ENCODE data around the gene RGS6. TPM values are rescaled to one million over a fixed set of nuclear protein-coding genes. Genes with fewer than 3 reads are reported as not detected.

Gene RGS6
- total RNA-seq, 2 experiments from 2014 or later, result not detected

DNA sequence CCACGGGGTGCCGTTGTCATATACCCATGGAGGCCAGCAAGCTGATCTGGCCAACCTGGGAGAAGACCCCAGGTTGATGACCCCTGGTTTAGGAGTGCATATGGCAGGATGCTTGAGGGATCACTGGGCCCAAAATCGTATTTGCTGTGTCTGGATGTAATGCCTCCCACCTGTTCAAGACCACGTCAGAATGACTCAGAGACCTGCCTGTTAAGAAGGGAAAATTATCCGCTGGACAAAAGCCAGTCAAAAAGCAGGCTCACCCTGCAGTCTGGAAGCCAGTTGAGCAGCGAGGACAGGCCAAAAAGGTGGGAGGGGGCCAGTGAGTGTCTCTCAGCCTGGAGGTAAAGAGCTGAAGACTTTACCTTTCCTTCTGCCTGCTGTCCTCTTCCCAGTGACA, 512.5 kb downstream of the RGS6 start:
- POLR2A ChIA-PET, result interaction anchor here (1.2 kb wide), 1 partner anchor 10 kb away, joined by 4 read pairs; no protein-coding TSS in a partner anchor
- CTCF ChIA-PET (ENCODE audit: unreplicated experiment), result no interaction called here

GRCh38 chr14:72448212-72448611, 516.0 kb downstream of the RGS6 start:
- H3K27ac ChIP-seq (ENCODE audit: low read depth, low read length, poor library complexity, severe bottlenecking), result no peak overlapping the region
- no peaks in the 10 kb centered on the region for H3K9me2 ChIP-seq (ENCODE audit: insufficient read depth, low read length)
- ChIA-PET CTCF (ENCODE audit: unreplicated experiment) (no interaction called here), POLR2A (no interaction called here)
- TF ChIP-seq CTCF (conservative IDR thresholded peaks at IDR 0.05; ENCODE audit: low read length), result no peak
- no peak for TF ChIP-seq EZH2phosphoT487 (IDR thresholded peaks at IDR 0.05; ENCODE audit: borderline replicate concordance, low read depth, low read length)
- H3K4me3 ChIP-seq (ENCODE audit: low read depth, low read length, poor library complexity, severe bottlenecking), result no peak overlapping the region
- intact Hi-C loops (cut with micrococcal nuclease; ENCODE audit: unreplicated experiment), result no loop called here
- no peaks in the 10 kb centered on the region for H4K20me1 ChIP-seq (ENCODE audit: insufficient read depth, low read length)
- no peak overlapping the region for H2AFZ ChIP-seq (ENCODE audit: low read length)
- no peaks in the 10 kb centered on the region for H3K36me3 ChIP-seq (ENCODE audit: insufficient read depth, low read length)
- BruUV-seq (replicated peaks), result no TSS peak
- no peak for DNase-seq (ENCODE audit: low spot score)
- H3K9me3 ChIP-seq (ENCODE audit: low read length), result no peaks in the 10 kb centered on the region
- no peak overlapping the region for H3K4me2 ChIP-seq (ENCODE audit: low read length)
- H3K79me2 ChIP-seq (ENCODE audit: insufficient read depth, low read depth, low read length), result no peaks in the 10 kb centered on the region
- peaks cover 14% of the 10 kb centered on the region for H3K4me1 ChIP-seq (ENCODE audit: insufficient read depth, low read length, poor library complexity, severe bottlenecking)

More for the DNA sequence above, 512.5 kb downstream of the RGS6 start:
- H2AFZ ChIP-seq (ENCODE audit: low read length), result peak overlapping the region; percentile 85; the same call in 1 of the 2 replicates
- TF ChIP-seq CTCF (conservative IDR thresholded peaks at IDR 0.05; ENCODE audit: low read length), result no peak
- no peak for TF ChIP-seq EZH2phosphoT487 (IDR thresholded peaks at IDR 0.05; ENCODE audit: borderline replicate concordance, low read depth, low read length)
- BruUV-seq (replicated peaks), result no TSS peak
- peak overlapping the region; percentile 61 for H3K4me2 ChIP-seq (ENCODE audit: low read length)
- H3K79me2 ChIP-seq (ENCODE audit: insufficient read depth, low read depth, low read length), result no peaks in the 10 kb centered on the region
- no peaks in the 10 kb centered on the region for H3K9me3 ChIP-seq (ENCODE audit: low read length)
- peaks cover 14% of the 10 kb centered on the region for H3K4me1 ChIP-seq (ENCODE audit: insufficient read depth, low read length, poor library complexity, severe bottlenecking)
- intact Hi-C loops (cut with micrococcal nuclease; ENCODE audit: unreplicated experiment), result no loop called here
- no peaks in the 10 kb centered on the region for H4K20me1 ChIP-seq (ENCODE audit: insufficient read depth, low read length)
- no peaks in the 10 kb centered on the region for H3K36me3 ChIP-seq (ENCODE audit: insufficient read depth, low read length)
- no peak overlapping the region for H3K4me3 ChIP-seq (ENCODE audit: low read depth, low read length, poor library complexity, severe bottlenecking)
- no peak overlapping the region for H3K27ac ChIP-seq (ENCODE audit: low read depth, low read length, poor library complexity, severe bottlenecking)
- no peak for DNase-seq (ENCODE audit: low spot score)
- H3K9me2 ChIP-seq (ENCODE audit: insufficient read depth, low read length), result no peaks in the 10 kb centered on the region

DNA sequence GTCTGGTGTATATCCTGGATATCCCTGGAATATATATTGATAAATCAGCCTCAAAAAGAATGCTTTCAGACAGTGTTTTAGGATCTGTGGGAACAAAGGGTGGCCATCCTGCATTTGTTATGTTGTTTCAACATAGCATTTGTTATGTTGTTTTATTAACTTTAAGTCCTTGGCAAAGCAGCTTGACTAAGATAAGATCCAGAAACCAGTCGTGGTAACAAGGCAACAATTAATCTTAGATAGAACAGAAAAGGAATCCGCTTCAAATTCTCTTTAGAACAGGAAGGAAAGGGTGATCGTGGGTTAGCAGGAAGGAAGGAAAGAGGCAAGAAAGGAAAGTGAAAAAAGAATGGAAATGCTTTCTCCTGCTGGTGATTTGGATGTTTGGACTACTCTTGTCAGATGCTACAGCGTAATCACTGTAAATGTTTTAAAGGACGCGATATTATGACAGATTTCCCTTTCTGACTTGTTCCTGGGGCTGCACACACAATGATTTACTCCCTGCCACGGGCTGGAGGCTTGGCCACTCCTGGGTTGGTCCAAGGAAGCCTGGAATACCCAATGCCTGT, 518.3 kb downstream of the RGS6 start:
- Histone ChIP-seq H4K20me1 (ENCODE audit: insufficient read depth, low read length) (no peaks in the 10 kb centered on the region), H3K36me3 (ENCODE audit: insufficient read depth, low read length) (no peaks in the 10 kb centered on the region), H3K9me3 (ENCODE audit: low read length) (no peaks in the 10 kb centered on the region), H3K4me2 (ENCODE audit: low read length) (no peak overlapping the region), H3K79me2 (ENCODE audit: insufficient read depth, low read depth, low read length) (no peaks in the 10 kb centered on the region), H3K4me1 (ENCODE audit: insufficient read depth, low read length, poor library complexity, severe bottlenecking) (no peaks in the 10 kb centered on the region), H3K4me3 (ENCODE audit: low read depth, low read length, poor library complexity, severe bottlenecking) (no peak overlapping the region), H3K9me2 (ENCODE audit: insufficient read depth, low read length) (no peaks in the 10 kb centered on the region), H3K27ac (ENCODE audit: low read depth, low read length, poor library complexity, severe bottlenecking) (no peak overlapping the region), H2AFZ (ENCODE audit: low read length) (0 out of 2 replicates have a peak overlapping the region, but pooled peaks have one; percentile 40)
- intact Hi-C loops (cut with micrococcal nuclease; ENCODE audit: unreplicated experiment), result no loop called here
- POLR2A ChIA-PET, result no interaction called here
- CTCF ChIA-PET (ENCODE audit: unreplicated experiment), result no interaction called here
- DNase-seq (ENCODE audit: low spot score), result no peak
- no TSS peak for BruUV-seq (replicated peaks)
- TF ChIP-seq EZH2phosphoT487 (IDR thresholded peaks at IDR 0.05; ENCODE audit: borderline replicate concordance, low read depth, low read length) (no peak), CTCF (conservative IDR thresholded peaks at IDR 0.05; ENCODE audit: low read length) (no peak)

Measured in OCI-LY7 (cell line).